NCI-H446 treated with DMSO at 0.1 percent for 48 hours (cell line): ENCODE results near the gene CES3.
A peak's percentile ranks its signal among the peaks of the same experiment; 100 is the strongest.

Experiments
- DNase-seq: peaks from one replicate; lab custom pipeline; 2025; lab: John Stamatoyannopoulos, UW

CES3 gene, protein sequence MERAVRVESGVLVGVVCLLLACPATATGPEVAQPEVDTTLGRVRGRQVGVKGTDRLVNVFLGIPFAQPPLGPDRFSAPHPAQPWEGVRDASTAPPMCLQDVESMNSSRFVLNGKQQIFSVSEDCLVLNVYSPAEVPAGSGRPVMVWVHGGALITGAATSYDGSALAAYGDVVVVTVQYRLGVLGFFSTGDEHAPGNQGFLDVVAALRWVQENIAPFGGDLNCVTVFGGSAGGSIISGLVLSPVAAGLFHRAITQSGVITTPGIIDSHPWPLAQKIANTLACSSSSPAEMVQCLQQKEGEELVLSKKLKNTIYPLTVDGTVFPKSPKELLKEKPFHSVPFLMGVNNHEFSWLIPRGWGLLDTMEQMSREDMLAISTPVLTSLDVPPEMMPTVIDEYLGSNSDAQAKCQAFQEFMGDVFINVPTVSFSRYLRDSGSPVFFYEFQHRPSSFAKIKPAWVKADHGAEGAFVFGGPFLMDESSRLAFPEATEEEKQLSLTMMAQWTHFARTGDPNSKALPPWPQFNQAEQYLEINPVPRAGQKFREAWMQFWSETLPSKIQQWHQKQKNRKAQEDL

DNA sequence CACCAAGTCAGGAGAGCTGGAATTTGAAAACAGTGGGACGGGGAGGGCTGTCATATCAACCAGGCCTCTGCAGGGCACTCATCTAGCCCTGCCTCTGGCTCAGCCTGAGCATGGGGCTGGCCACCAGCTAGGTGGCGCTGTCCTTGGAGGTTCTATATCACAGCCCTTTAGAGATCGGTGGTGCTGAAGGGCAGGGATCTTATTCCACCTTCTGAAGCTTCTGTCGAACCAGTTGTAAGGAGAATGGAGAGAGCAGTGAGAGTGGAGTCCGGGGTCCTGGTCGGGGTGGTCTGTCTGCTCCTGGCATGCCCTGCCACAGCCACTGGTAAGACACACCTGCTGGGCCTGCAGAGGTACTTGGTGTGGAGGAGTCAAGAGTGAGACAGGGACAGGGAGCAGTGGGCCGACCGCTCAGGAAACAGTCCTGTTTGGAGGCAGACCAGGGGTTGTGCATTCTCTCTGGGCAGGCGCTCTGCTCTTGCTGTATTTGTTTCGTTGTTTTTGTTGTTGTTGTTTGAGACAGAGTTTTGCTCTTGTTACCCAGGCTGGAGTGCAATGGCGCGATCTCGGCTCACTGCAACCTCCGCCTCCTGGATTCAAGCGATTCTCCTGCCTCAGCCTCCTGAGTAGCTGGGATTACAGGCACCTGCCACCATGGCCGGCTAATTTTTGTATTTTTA, at the start of gene CES3:
CES3 (plus strand) TSS at position 202 of the 680 bp plus-strand sequence; CDS start at position 244, 42 bp downstream.
- peak; percentile 26 for DNase-seq

DNA sequence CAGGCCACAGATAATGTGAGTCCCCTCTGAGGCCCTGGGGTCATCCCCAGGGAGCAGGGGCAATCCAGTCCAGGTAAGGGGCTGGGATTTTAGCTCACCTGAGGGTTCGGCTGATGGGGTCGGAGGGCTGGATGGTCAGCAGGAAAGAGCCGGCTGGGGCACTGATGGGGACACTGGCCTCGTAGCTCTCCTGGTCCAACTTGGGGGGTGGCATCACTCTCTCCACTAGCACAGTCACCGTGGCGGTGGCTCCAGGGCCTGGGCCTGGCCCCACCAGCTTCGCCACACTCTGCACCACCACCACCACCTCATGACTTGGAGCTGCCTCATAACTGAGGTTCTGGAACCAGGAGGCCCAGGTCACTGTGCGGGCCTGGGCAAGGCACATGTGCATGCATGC, 49.3 kb upstream of the CES3 start:
- no peak for DNase-seq

DNA sequence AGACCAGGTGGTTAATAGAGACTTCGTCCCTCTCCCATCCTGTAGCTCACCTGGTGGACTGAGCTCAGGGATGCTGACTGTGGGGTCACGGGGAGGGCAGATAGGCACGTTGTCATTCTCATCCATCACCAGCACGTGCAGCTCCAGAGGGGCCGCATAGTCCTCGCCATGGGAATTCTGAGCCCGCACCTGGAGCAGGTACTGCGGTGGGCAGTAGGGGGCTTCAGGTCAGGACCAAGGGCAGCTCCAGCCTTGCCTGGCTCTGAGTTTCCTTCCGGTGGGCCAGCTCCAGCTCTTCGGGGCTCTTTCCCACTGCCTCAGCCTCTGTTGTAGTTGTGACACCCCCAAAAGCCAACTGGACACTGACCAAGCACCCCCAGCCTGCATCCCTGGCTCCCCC, 48.0 kb upstream of the CES3 start:
- DNase-seq, result no peak

DNA sequence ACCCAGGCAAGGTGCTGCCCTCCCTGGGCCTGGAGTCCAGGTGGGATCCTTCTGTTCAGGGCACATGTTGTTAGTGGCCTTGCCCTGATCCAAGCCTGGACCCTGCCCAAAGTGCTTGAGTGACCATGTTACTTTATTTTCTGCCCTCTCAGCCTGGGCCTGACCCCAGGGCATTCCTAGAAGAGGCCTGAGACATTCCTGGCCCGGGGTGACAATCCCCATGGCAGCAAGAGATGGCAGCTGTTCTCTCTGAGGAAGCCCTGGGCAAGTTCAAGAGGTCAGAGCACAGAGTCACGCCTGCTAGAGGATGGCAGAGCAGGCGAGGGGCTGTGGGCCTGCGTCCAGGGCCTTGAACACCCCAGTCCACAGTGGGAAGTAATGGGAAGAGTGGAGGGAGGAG, 47.4 kb upstream of the CES3 start:
- DNase-seq, result no peak

DNA sequence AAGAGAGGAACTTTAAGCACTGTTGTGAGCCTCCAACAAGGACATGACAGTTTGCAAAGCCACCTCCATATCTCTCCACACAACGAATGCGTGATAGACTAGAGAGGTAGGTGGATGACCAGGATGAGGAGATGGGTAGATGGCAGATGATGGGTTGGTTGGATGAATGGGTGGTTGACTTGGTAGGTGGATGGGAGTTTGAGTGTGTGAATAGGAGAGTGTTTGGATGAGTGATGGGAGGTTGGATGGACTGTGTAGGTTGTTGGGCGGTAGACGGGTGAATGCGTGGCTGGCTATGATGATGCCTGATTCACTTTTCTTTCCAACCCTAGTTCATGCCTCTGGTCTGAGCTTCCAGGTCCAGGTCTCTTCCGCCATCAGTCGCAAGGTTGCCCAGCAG, 46.5 kb upstream of the CES3 start:
- DNase-seq, result no peak

DNA sequence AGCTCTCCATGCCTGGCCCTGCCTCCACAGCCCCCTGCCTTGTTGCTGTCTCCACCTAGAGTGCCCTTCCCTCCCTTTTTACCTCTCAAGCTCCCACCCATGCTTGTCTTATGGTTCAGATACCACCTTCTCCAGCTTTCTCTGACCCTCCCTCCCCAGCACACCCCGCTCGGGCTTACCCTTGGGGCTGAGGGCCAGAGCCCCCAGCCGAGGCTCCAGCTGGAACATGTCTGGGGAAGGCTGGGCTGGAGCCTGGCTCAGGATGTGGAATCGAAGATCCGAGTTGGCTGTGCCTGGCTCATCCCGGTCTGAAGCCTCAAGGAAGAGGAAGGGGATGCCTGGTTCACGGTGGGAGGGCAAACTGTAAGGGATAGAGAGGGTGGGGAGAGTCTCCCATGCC, 46.0 kb upstream of the CES3 start:
- DNase-seq, result no peak

GRCh38 chr16:66916518-66916917, 44.5 kb upstream of the CES3 start:
- no peak for DNase-seq

DNA sequence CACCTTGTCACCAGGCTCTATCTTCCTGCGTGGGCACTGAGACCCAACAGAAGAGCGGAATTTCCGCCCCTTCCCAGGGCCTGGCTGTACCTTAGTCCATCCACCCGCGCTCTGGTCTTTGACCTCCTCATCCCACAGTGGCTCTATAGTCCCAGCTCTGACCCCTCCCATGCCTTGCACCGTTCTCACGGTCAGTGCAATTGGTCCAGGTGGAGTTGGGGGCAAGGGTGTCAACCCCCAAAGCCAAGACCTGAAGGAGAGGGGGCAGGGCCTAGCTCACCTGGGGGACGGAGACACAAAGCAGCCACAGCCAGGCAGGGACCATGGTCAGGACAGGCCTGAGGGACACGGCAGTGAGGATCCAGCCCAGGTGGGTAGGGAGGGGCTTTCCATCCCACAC, 43.3 kb upstream of the CES3 start:
- no peak for DNase-seq

DNA sequence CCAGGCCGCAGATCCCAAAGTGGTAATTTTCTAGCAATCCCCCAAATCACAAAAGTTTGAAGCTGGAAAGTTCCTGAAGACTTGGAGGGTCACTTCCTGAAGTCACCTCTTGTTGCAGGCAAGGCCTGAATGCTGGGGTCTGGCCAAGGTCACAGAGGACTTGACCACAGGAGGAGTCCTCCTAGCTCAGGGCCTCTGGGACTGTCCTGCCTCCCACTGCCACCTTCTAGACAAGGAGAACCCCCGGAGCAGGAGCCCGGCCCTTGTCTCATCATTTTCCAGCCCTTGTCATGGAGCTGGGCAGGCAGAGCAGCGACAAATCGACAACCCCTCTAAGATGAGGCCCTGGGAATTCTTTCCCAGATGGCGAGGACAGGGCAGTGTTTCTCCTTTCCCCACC, 42.7 kb upstream of the CES3 start:
- no peak for DNase-seq

- no peak for DNase-seq
These were observed 42.1 kb upstream of the CES3 start, which contains the start of gene CDH16 for GRCh38 chr16:66918803-66919568. TSS of gene CDH16 (minus strand) at chr16:66918885. CDS start at chr16:66918065, 820 bp downstream.

DNA sequence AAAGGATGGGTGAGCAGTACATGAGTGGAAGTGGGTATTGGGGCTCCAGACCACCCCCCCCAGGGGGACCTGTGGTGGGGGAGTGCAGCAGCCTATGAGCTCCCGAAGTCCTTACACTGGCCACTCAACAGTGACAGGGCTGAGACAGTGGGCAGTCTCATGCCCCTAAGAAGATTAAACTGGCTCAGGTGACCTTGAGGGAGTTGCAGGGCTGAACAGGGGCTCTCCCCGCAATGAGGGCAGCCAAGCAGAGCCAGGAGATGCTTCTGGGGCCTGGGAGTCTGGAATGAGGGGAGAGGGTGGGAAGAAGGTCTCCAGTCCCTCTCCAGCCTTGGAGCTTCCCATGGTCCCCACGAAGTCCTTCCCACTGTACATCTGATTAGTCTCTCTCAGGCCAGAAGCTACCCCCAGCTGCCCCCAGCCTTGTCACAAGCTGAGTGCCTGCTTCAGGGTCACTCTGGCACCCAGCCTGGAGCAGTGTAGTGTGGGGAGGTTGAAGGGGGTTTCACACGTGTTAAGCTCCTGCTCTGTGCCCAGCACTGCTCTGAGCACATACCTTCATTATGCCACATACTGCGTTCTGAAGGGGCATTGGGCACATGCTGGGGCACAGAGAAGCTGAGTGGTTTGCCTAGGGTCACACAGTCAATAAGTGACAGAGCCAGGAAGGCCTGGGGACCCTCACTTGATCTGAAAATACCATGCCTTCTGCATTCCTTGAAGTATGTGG, 41.3 kb upstream of the CES3 start:
- DNase-seq, result no peak

GRCh38 chr16:66920299-66920590, 40.8 kb upstream of the CES3 start:
- no peak for DNase-seq

- DNase-seq, result no peak
These were observed 40.0 kb upstream of the CES3 start for GRCh38 chr16:66920924-66921680.

- DNase-seq, result no peak
These were observed 39.2 kb upstream of the CES3 start for GRCh38 chr16:66921729-66922450.

- peak; percentile 72 for DNase-seq
These were observed 37.8 kb upstream of the CES3 start for GRCh38 chr16:66923247-66923731.

- no peak for DNase-seq
These were observed 37.2 kb upstream of the CES3 start for GRCh38 chr16:66923866-66924265.

DNA sequence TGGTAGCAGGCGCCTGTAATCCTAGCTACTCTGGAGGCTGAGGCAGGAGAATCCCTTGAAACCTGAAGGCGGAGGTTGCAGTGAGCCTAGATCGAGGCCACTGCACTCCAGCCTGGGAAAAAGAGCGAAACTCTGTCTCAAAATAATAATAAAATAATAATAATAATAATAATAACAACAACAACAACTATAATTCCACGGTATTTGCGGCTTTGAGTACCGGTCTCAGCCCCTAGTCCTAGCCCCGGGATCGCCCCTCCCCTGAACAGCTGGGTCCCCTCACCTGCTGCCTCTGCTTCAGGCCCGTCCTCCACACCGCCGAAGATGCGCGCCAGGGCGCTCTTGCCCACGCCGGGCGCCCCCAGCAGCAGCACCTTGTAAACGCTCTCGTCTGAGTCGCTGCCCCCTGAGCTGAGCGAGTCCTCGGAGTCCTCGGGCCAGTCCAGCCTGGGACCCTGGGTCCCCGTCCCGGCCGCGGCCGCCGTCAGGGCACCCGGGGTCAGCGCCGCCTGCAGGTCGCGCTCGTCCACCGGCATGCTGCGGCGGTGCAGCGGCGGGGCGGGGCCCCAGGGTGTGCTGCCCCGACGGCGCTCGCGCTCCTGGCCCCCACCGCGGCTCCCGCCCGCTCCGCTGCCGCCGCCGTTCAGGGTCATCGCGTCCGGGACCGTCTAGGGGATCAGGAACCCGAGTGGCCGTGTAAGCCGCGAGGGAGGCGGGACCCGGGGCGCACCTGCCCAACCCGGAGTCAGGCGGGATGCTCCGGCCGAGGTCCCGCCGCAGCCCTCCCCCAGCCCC, 36.3 kb upstream of the CES3 start:
- no peak for DNase-seq

GRCh38 chr16:66925322-66925840, 35.7 kb upstream of the CES3 start, which contains the start of gene RRAD:
TSS of gene RRAD (minus strand) at chr16:66925535. CDS start at chr16:66925179, 356 bp downstream.
- no peak for DNase-seq
